BJ (cell line): Measurements from ENCODE around the gene KRTAP1-5. TPM values are rescaled to one million over a fixed set of nuclear protein-coding genes. Genes with fewer than 3 reads are reported as not detected.

Source experiments
- CTCF ChIA-PET: fragments of 350-600 bp; formaldehyde crosslinking; extraction: SDS; loops from one replicate; lab custom pipeline; 2021; ENCODE audit warnings: antibody characterized with exemption, inconsistent platforms; lab: Yijun Ruan, JAX
- POLR2A ChIA-PET: fragments of 300-600 bp; sonication (Branson Sonifier 250); formaldehyde crosslinking; extraction: SDS; loops from one replicate; lab custom pipeline; 2021; ENCODE audit warnings: antibody characterized with exemption; lab: Charles Lee
- DNase-seq: peaks from one replicate; pipeline ENCODE4 v3.0.0-alpha.2; 2011; ENCODE audit warnings: low read depth
- H3K27me3 ChIP-seq: 2 replicates; pipeline ENCODE4 v1.6.0; 2011; ENCODE audit warnings: low read length; ENCODE audit not compliant: control insufficient read depth, insufficient read depth
- H3K36me3 ChIP-seq: 2 replicates; pipeline ENCODE4 v1.5.1; 2011; ENCODE audit warnings: low read length; ENCODE audit not compliant: control insufficient read depth, insufficient read depth
- H3K4me3 ChIP-seq: 2 replicates; pipeline ENCODE4 v1.5.1; 2011; ENCODE audit warnings: low read depth, mild to moderate bottlenecking, control low read depth, low read length
- polyA plus RNA-seq: library from polyadenylated mRNA; depleted of rRNA; stranded (reverse); fragments of >200 nt; gene quantifications from 2 replicates; pipeline ENCODE4 v1.2.3, GENCODE V29; 2011
- TF ChIP-seq, protein P1 (sequence below): IDR thresholded peaks from 2 replicates; pipeline ENCODE4 v1.5.1; 2011; ENCODE audit warnings: low read depth, mild to moderate bottlenecking, control low read depth, inconsistent platforms, low read length, moderate library complexity; ENCODE audit not compliant: insufficient read depth

Gene KRTAP1-5
- polyA plus RNA-seq, 1 experiment: 65.1 TPM

DNA sequence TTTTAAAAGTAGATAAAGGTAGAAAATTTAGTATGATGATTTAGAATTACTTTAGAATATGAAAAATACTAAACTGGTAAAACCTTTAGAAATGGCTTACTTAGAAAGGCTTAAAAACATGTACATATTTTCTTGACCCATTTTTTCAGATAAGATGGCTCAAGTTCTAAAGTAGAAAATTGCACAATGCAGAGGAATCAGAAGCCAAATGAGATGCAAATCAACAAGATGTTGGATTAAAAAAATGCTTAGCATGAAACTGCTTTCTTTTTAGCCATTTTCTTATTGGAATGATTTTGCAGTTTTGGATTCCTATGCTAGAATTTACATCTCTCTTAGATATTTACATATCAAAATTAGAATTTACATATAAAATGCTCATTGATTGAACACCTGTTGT lies 16.6 kb downstream of the KRTAP1-5 start:
- Histone ChIP-seq H3K4me3 (no peak overlapping the region), H3K36me3 (no peaks in the 10 kb centered on the region), H3K27me3 (no peaks in the 10 kb centered on the region)
- TF ChIP-seq, protein P1, sequence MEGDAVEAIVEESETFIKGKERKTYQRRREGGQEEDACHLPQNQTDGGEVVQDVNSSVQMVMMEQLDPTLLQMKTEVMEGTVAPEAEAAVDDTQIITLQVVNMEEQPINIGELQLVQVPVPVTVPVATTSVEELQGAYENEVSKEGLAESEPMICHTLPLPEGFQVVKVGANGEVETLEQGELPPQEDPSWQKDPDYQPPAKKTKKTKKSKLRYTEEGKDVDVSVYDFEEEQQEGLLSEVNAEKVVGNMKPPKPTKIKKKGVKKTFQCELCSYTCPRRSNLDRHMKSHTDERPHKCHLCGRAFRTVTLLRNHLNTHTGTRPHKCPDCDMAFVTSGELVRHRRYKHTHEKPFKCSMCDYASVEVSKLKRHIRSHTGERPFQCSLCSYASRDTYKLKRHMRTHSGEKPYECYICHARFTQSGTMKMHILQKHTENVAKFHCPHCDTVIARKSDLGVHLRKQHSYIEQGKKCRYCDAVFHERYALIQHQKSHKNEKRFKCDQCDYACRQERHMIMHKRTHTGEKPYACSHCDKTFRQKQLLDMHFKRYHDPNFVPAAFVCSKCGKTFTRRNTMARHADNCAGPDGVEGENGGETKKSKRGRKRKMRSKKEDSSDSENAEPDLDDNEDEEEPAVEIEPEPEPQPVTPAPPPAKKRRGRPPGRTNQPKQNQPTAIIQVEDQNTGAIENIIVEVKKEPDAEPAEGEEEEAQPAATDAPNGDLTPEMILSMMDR: no peak
- POLR2A ChIA-PET: no interaction called here
- CTCF ChIA-PET: no interaction called here
- DNase-seq: no peak

DNA sequence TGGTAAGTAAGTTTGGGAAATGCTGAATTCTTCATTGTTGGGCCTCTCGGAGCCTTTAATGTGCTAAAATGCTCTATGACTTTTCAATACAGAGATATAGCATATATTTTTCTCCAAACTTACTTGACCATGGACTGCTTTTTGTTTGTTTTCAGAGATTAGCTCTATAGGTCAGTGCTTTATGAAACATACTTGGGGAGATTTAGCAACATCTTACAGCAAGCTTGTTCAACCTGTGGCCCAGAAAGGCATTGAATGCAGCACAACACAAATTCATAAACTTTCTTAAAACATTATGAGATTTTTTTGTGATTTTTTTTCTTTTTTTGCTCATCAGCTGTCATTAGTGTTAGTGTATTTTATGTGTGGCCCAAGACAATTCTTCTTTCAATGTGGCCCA lies 17.1 kb downstream of the KRTAP1-5 start:
- Histone ChIP-seq H3K4me3 (no peak overlapping the region), H3K27me3 (no peaks in the 10 kb centered on the region), H3K36me3 (no peaks in the 10 kb centered on the region)
- ChIA-PET CTCF (no interaction called here), POLR2A (no interaction called here)
- no peak for DNase-seq
- TF ChIP-seq, protein P1: no peak

DNA sequence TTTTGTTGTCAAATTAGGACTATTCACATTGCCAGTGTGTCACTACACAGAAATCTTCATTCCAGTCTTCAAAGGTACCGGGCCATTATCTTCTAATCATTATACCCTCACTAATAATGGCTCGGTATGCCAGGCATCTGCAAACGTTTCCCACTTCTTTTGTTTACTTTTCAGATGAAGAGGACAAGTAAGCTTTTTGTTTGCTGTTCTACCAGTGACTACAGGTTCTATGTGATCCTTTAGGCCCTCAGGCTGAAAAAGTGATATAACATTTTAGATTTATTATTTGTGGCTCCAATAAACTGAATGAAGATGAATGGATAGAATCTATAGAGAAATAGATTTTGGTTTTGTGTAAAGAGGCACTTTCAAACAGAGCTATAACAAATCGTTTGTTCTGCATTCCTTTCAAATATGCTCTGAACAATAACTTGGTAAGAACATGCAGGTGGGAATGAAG lies 17.7 kb downstream of the KRTAP1-5 start:
- Histone ChIP-seq H3K4me3 (no peak overlapping the region), H3K36me3 (no peaks in the 10 kb centered on the region), H3K27me3 (no peaks in the 10 kb centered on the region)
- TF ChIP-seq, protein P1: no peak
- POLR2A ChIA-PET: no interaction called here
- no peak for DNase-seq
- CTCF ChIA-PET: no interaction called here

DNA sequence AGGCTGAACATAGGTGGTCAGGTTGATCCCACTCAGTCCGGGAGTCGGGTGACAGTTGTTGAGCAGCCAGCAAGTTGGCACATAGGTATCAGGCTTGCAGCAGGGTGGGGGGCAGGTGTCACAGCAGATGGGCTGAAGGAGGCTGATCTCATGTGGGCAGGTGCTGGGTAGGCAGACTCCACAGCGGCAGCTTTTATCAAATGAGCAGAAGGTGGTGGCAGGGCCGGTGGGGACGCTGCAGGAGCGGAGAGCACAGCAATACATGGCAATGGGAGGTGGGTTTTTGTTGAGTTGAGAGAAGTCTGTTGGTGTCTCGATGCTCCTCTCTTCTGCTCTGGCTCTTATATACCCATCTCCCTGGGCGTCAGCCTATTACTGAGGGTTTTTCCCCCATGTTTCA lies 18.2 kb downstream of the KRTAP1-5 start, which contains the start of gene KRTAP3-1:
Gene KRTAP3-1, minus strand, starts transcription at position 318 of the 400 bp plus-strand sequence. Its CDS starts 54 bp downstream, at position 264.
- TF ChIP-seq, protein P1: no peak
- ChIA-PET POLR2A (no interaction called here), CTCF (no interaction called here)
- Histone ChIP-seq H3K27me3 (no peaks in the 10 kb centered on the region), H3K4me3 (no peak within 1 kb of the TSS), H3K36me3 (no peaks in the 10 kb centered on the region)
- DNase-seq: no peak

DNA sequence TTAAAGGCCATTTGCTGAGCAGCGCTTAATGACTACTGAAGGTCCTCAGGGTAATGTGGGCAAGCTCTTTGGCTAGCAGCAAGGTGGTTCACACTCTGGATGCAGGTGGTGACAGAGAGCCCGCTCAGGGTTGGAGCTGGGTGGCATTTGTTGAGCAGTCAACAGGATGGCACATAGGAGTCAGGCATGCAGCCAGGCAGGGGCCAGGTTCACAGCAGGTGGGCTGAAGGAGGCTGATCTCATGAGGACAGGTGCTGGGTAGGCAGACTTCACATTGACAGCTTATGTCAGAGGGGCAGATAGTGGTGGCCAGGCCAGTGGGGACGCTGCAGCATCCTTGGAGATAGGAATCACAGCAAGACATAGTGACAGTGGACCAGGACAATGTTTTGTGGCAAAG lies 22.6 kb downstream of the KRTAP1-5 start:
- H3K36me3 ChIP-seq: no peaks in the 10 kb centered on the region
- H3K27me3 ChIP-seq: no peaks in the 10 kb centered on the region
- TF ChIP-seq, protein P1: no peak
- no peak for DNase-seq
- POLR2A ChIA-PET: no interaction called here
- CTCF ChIA-PET: interaction anchor here (0.9 kb wide), 1 partner anchor 14 kb away, joined by 3 read pairs; no protein-coding TSS in a partner anchor
- H3K4me3 ChIP-seq: no peak overlapping the region
